NOMO-1 (cell line): ENCODE data around the gene CPNE1.

Experiments used
- DNase-seq, 2 experiments: peaks; one replicate each; lab custom pipeline; 2025; ENCODE audit not compliant: unreplicated experiment in 2 of 2; lab: John Stamatoyannopoulos, UW

Gene CPNE1

GRCh38 chr20:35600993-35601973 is 63.4 kb downstream of the CPNE1 start:
- peak; percentile 55 to 71 for DNase-seq

- no peak for DNase-seq
Measured at GRCh38 chr20:35600176-35600992, 64.3 kb downstream of the CPNE1 start.

- DNase-seq, result no peak
Measured at GRCh38 chr20:35599776-35600120, 65.0 kb downstream of the CPNE1 start.

GRCh38 chr20:35598899-35599775 is 65.6 kb downstream of the CPNE1 start:
- no peak for DNase-seq

- DNase-seq, result no peak
Measured at GRCh38 chr20:35598476-35598875, 66.2 kb downstream of the CPNE1 start.

GRCh38 chr20:35597186-35597585 is 67.5 kb downstream of the CPNE1 start:
- DNase-seq, result no peak

GRCh38 chr20:35595901-35596300 is 68.8 kb downstream of the CPNE1 start:
- DNase-seq, result no peak

GRCh38 chr20:35595456-35595855 is 69.2 kb downstream of the CPNE1 start:
- DNase-seq, result no peak

GRCh38 chr20:35592339-35592974 is 72.2 kb downstream of the CPNE1 start:
- no peak for DNase-seq

GRCh38 chr20:35588397-35588796 is 76.3 kb downstream of the CPNE1 start:
- DNase-seq, result no peak

GRCh38 chr20:35587436-35587835 is 77.3 kb downstream of the CPNE1 start:
- no peak for DNase-seq

GRCh38 chr20:35586751-35587425 is 77.8 kb downstream of the CPNE1 start:
- DNase-seq, result no peak

- no peak for DNase-seq
Measured at GRCh38 chr20:35583636-35584560, 80.8 kb downstream of the CPNE1 start.

- no peak for DNase-seq
Measured at GRCh38 chr20:35582741-35583404, 81.8 kb downstream of the CPNE1 start.

- no peak for DNase-seq
Measured at GRCh38 chr20:35582131-35582530, 82.6 kb downstream of the CPNE1 start.

GRCh38 chr20:35579196-35579595 is 85.5 kb downstream of the CPNE1 start:
- DNase-seq, result no peak

- DNase-seq, result no peak
Measured at GRCh38 chr20:35578469-35578868, 86.2 kb downstream of the CPNE1 start.

- no peak for DNase-seq
Measured at GRCh38 chr20:35576816-35577215, 87.9 kb downstream of the CPNE1 start.
